ENCODE results near the gene FGF19.
A peak's percentile ranks its signal among the peaks of the same experiment; 100 is the strongest.
"Not testable (repeated sequence)": the region's sequence is repeated elsewhere in the genome, so short reads cannot be mapped to it uniquely, and the experiment has no call there.

The FGF19 gene

GRCh38 chr11:69716891-69717747, 13.3 kb upstream of the FGF19 start:
- DNase-seq, result no peak

GRCh38 chr11:69716099-69716498, 12.3 kb upstream of the FGF19 start:
- DNase-seq, result no peak

DNA sequence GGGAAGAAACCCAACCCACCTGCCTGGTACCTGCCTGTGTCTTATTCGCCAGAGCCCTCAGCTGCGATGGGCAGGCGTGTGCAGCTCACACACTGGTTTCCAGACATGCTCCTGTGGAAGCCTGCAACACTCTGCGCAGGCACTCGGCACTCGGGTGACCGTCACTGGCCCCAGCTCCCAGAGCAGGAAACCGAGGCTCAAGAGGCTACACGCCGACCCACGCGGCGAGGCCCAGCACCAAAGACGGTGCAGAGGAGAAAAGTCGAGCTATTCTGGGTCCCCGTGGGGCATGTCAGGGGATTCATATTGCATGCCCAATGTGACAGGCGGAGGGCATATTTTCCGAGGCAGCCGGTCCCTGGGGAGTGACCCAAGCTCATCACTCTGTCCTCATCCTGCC, 11.6 kb upstream of the FGF19 start:
- no peak for DNase-seq

DNA sequence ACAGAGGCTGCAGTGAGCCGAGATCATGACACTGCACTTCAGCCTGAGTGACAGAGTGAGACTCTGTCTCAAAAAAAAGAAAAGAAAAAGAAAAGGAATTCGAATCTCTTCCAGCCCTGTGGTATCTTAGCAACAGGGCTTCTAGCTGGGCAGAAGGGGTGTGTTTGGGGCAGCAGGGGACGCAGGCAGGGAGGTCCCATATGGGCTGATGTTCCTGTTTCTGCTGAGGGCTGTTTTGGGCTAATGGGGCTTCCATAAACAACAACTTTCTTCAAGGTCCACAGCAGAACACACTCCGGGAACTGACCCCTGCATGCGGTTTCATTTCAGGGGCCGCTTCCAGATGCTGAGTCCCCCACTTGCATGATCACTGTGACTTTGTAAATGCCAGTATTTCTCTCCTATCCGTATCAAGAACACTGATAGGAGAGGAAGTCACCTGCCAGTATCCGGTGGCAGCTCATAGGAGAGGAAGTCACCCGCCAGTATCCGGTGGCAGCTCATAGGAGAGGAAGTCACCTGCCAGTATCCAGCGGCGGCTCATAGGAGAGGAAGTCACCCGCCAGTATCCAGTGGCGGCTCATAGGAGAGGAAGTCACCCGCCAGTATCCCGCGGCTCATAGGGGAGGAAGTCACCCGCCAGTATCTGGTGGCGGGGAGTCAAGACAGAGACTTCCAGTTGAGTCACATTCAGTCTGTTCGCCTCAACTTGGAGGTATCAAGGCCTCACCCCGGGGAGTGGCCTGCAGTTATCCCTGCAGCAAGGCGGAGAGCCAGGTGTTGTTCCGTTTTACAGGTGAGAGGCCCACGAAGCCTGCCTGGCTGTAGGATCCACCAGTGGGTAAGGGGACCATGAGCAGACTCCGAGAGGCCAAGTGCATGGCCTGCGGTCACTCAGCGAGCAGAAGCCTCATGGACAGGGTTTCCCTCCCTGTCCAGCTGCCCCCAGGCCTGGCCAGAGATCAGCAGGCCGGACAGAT, 8.3 kb upstream of the FGF19 start:
- DNase-seq, result peak; percentile 36

DNA sequence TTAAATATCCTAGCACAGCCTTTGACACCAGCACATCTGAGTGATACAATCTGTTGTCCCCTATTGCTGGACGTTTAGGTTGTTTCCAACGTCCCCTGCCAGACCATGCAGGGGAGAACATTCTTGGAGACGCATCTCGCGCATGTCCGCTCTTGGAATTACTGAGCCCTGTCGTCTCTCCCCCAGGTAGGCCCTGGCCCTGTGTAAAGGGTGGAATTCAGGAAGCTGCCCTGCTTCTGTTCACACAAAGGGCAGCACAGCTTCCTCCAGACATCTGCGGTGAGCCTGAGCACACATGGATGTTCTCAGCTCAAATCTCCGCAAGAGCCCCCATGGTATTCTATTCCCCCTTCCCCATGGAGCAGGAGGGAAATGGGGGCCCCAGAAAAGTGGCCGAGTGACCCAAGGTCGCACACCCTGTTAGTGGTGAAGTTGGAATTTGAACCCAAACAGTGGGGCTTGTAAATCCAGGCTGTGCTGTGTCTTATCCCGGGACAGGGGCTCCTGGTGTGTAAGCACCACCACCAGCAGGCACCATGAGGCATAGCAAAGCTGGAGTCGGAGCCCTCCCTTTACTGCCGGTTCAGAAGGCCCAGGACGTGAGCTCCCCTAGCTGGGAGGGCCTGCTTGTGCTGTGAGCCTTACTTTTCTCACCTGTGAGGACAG, 5.0 kb upstream of the FGF19 start:
- no peak for DNase-seq

DNA sequence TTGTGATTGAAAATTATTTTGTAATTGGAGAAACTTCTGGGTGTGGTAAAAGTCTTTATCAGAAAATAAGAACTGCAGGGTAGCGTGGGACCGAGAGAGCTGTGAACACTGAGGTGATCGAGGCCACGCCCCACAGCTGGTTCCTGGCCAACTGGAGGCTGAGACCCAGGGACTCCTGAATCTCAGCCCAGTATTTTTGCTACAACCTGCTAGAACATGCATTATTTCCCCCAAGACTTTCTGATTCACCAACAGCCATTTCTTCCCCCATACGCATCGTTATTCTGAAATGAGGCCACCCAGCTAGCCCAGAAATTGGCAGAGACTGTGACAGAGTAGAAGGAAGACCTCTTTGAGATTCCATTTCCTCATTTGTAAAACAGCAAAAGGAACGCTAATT, 3.4 kb upstream of the FGF19 start:
- no peak for DNase-seq

GRCh38 chr11:69705901-69706787, 2.3 kb upstream of the FGF19 start:
- DNase-seq, result no peak

DNA sequence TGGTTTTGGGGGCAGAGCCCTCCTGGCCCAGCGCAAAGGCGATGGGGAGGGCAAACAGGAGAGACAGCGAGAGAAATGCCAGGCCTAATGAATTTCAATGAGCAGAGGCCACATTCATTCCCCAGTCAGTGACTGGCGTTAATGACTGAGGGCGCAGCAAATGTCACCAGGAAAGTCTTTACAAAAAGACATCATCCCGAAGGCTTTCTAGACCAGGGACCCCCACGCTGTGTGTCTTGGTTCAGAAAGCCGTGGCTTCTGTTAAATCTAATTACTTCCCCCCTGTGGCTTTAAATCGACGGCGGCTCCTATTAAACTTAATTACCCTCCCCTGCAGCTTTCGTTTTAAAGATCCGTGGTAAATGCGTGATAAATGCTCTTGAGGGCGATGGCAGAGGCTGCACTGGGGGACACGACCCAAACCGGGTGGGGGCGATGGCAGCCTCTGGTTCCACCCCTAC, 1.6 kb upstream of the FGF19 start:
- DNase-seq, result no peak

- DNase-seq, result peak; percentile 21
These were observed 859 bp upstream of the FGF19 start for GRCh38 chr11:69704508-69705253.

GRCh38 chr11:69703453-69703767, 412 bp downstream of the FGF19 start:
- DNase-seq, result no peak

- DNase-seq, result peak; percentile 9
These were observed 911 bp downstream of the FGF19 start for GRCh38 chr11:69702769-69703452.

- DNase-seq, result no peak
These were observed 1.6 kb downstream of the FGF19 start for GRCh38 chr11:69702239-69702691.

DNA sequence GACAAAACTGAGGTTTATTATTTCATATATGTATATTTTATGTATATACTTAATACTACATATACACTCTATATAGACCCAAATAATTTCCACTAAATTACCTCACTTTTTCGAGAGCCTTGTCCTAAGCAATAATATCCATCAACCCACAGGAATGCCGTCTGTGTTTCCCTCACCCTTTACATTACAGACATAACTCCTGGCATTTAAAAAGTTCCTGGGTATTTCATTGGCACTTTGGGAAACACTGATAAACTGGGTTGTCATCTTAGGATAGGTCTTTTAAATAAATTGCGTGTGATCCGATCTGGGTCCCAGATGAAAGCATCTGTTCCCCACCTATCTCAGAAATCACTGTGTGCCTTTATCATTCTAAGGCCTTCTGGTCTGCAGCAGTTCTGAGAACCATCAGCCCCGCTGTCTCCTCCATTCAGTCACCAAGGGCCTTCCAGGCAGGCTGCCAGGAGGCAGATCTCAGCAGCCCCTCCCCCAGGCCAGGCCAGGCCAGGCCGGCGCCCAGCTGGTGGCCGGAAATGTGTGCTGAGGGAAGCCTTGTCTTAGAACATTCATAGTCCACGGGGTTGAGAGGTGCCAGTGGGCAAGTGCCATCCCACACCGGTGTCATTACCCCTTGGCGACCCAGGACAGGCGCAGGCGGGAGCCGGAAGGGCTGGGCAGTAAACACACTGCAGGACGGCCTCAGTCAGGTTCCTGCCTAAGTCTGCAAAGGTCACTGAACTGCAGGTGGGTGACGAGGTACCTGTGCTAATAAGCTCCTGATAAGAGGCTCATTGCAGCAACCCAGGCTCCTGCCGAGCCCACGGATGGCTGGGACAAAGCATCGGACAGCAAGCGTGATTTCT, 3.3 kb downstream of the FGF19 start:
- no peak for DNase-seq

DNA sequence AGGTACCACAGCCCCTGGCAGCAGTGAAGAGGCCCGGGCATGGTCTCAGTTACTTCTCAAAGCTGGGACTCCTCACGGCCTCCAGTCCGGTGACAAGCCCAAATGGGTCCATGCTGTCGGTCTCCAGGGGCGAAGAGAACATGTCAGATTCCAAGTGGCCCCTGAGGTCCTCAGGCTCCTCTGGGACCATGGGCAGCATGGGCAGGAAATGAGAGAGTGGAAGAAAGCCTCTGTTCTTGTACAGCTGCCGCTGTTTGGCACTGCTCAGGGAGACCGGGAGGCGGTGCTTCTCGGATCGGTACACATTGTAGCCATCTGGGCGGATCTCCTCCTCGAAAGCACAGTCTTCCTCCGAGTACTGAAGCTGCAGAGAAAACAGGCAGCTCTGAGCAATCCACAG, 4.6 kb downstream of the FGF19 start:
- DNase-seq, result no peak

DNA sequence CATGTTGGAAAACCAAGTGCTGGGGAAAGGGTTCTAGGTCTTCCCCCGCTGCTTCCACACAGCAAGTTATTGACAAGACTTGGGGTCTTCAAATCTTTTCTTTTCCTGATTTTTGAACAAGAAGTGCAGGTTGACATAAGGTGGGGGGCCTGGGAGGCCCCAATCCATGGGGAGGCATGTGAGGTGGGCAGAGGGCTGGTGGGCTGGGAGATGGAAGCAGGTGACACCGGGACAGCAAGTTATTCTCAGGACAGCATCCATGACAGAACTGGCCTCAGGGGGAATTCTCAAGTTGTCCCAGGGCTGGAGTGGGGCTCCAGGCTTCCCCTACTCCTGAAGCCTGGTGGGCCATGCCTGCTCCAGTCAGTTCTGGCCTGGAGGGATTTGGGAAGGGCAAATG, 5.5 kb downstream of the FGF19 start:
- no peak for DNase-seq

- DNase-seq, result no peak
These were observed 6.0 kb downstream of the FGF19 start for GRCh38 chr11:69697861-69698260.

DNA sequence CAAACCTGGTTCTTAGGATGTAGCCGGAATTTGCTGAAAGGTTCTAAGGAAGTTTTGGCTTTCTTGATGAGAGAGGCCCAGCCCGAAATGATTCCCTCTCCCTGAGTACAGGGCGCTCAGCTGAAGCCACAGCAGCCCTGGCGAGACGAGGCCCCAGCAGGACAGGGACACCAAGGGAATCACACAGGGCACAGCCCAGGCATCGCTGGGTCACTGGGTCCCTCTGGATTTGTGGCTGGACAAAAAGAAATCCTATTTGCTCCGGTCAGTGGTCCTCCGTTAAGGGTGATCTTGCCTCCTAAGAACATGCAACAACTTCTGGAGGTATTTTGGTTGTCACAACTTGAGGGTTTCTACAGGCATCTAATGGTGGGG, 6.4 kb downstream of the FGF19 start:
- no peak for DNase-seq

DNA sequence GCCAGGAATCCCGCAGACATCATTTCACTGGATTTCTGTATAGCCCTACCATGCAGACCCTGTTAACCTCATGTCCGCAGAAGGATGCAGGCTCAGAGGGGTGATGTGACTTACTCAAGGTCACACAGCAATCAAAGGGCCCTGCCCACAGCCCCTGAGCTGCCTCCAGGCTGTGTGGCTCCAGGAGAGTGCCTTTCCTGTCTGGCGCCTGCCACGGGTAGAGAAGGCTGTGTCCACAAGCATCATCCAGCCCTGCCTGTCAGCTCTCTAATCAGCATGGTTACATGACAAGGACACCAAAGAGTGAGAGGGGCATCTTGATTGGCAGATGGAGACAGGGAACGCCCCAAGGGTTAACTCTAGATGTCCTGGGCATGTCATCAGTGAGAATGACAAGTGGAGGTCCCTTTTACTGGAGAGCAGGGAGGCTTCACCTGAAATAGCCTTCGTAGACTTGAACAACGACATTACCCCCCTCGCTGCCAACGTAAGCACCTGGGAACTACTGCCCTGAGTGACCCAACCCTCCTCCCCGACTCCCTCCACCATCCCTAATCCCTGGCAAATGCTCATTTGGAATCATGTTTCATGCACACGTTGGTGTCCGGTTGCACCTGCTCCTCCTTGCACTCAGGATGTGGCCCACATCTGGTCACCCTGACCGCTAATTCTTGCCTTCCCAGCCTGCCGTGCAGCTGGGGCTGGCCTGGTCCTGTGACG, 6.9 kb downstream of the FGF19 start:
- no peak for DNase-seq

GRCh38 chr11:69695995-69696394, 7.8 kb downstream of the FGF19 start:
- DNase-seq, result not testable (repeated sequence)
